Motor neuron (in vitro differentiated cells): ENCODE results near the gene CCT8. TPM values are rescaled to one million over a fixed set of nuclear protein-coding genes. Genes with fewer than 3 reads are reported as not detected.

Experiments
- ATAC-seq, 8 experiments: fragments of 200-7000 bp; cut with Tn5 transposase; replicated peaks in 6 of 8; 2 replicates each; pipeline ENCODE4 v1.8.0; 2021; ENCODE audit warnings: mild to moderate bottlenecking in 8 of 8, moderate library complexity in 8 of 8
- H3K27ac ChIP-seq, 2 donors: fragments of 250-450 bp; sonication (Bioruptor Pico); 2 replicates each; pipeline ENCODE4 v1.9.0; 2021; ENCODE audit warnings: antibody characterized with exemption in 2 of 2, mild to moderate bottlenecking in 2 of 2, moderate library complexity in 1 of 2
- H3K4me1 ChIP-seq, 2 donors: fragments of 250-450 bp; sonication (Bioruptor Pico); replicated peaks in 1 of 2; 2 replicates each; pipeline ENCODE4 v1.6.1; 2021; ENCODE audit warnings: antibody characterized with exemption in 2 of 2, mild to moderate bottlenecking in 2 of 2, moderate library complexity in 1 of 2
- H3K4me3 ChIP-seq, 5 donors: fragments of 250-450 bp; sonication (Bioruptor Pico); 2 replicates each; pipeline ENCODE4 v1.9.0; 2021; ENCODE audit warnings: antibody characterized with exemption in 5 of 5, mild to moderate bottlenecking in 5 of 5, moderate library complexity in 4 of 5
- WGBS, 10 experiments: fragments of 450-650 bp; shearing (Covaris generic); methylation state at CpG; one replicate each; pipeline ENCODE4 v1.0.0; 2022; 5-methylcytosine and 5-hydroxymethylcytosine counted together
- in situ Hi-C, 9 experiments: fragments of 400-800 bp; cut with MboI; loops; one replicate each; pipeline ENCODE4 v1.15.0; 2021; ENCODE audit warnings: low sequenced_read_pairs in 9 of 9, low pct_unique_long_range_greater_than_20kb in 2 of 9; ENCODE audit not compliant: unreplicated experiment in 9 of 9
- total RNA-seq, 8 experiments: library from RNA; unstranded; fragments of 300-600 nt; gene quantifications; 2 replicates each; pipeline versions ENCODE4 v1.2.3 to v1.2.4, GENCODE V29; 2022

The CCT8 gene
- total RNA-seq, result 100 to 1,000 TPM; 129 to 248 (median 201) TPM

- peak; percentile 90 to 98 (median 96) for ATAC-seq
- in situ Hi-C loops, result no loop called here
- Histone ChIP-seq H3K4me3 (peak within 1 kb of the TSS; percentile 62 to 82 (median 73)), H3K4me1 (peaks cover 12 to 15% of the 10 kb centered on the region in 2 donors), H3K27ac (peak within 1 kb of the TSS; percentile 82 to 92)
- 0 to 20% (median 0%) methylated on average over 1 to 31 of the region's 62 CpGs; no CpG with 5 or more reads in 1 of the 10 experiments for WGBS, 10 experiments
These were observed at the start of gene CCT8 for GRCh38 chr21:29073222-29074006. Gene CCT8 (minus strand): TSS chr21:29073648. CDS start chr21:29073590, 58 bp downstream.

GRCh38 chr21:29121759-29122158 lies 48.3 kb upstream of the CCT8 start:
- 43 to 100% (median 80%) methylated on average over 1 of the region's 1 CpG; no CpG with 5 or more reads in 3 of the 10 experiments for WGBS, 10 experiments
- Histone ChIP-seq H3K4me1 (no peaks in the 10 kb centered on the region), H3K27ac (no peak overlapping the region), H3K4me3 (no peak overlapping the region)
- no peak for ATAC-seq
- in situ Hi-C loops, result loop anchor here in 1 of 9 experiments (25.0 kb wide), 1 partner anchor 716 kb away; no protein-coding TSS in a partner anchor

- Histone ChIP-seq H3K27ac (no peak overlapping the region), H3K4me1 (no peaks in the 10 kb centered on the region), H3K4me3 (no peak overlapping the region)
- in situ Hi-C loops, result loop anchor here in 1 of 9 experiments (25.0 kb wide), 1 partner anchor 720 kb away; no protein-coding TSS in a partner anchor
- 17 to 100% (median 83%) methylated on average over 1 to 3 of the region's 3 CpGs; no CpG with 5 or more reads in 1 of the 10 experiments for WGBS, 10 experiments
- peak in 1 of 8 experiments; percentile 19 for ATAC-seq
These were observed 44.0 kb upstream of the CCT8 start for GRCh38 chr21:29117372-29117955.

- H3K4me3 ChIP-seq, result no peak overlapping the region
- no peaks in the 10 kb centered on the region for H3K4me1 ChIP-seq
- no peak for ATAC-seq
- in situ Hi-C loops, result loop anchor here in 1 of 9 experiments (25.0 kb wide), 1 partner anchor 721 kb away; no protein-coding TSS in a partner anchor
- 38 to 100% (median 89%) methylated on average over 1 to 8 of the region's 8 CpGs for WGBS, 10 experiments
- no peak overlapping the region for H3K27ac ChIP-seq
These were observed 42.5 kb upstream of the CCT8 start for GRCh38 chr21:29115899-29116298.

- in situ Hi-C loops, result loop anchor here in 1 of 9 experiments (25.0 kb wide), 1 partner anchor 722 kb away; no protein-coding TSS in a partner anchor
- 29 to 100% (median 47%) methylated on average over 1 to 5 of the region's 5 CpGs; no CpG with 5 or more reads in 3 of the 10 experiments for WGBS, 10 experiments
- Histone ChIP-seq H3K4me1 (no peaks in the 10 kb centered on the region), H3K27ac (no peak overlapping the region), H3K4me3 (no peak overlapping the region)
- ATAC-seq, result peak in 3 of 8 experiments; percentile 33 to 96 (median 90)
These were observed 41.5 kb upstream of the CCT8 start for GRCh38 chr21:29114765-29115500.

- peak in 1 of 8 experiments; percentile 62 for ATAC-seq
- in situ Hi-C loops, result loop anchor here in 1 of 9 experiments (25.0 kb wide), 1 partner anchor 732 kb away; no protein-coding TSS in a partner anchor
- no peaks in the 10 kb centered on the region for H3K4me1 ChIP-seq
- 40 to 100% (median 70%) methylated on average over 1 to 3 of the region's 3 CpGs; no CpG with 5 or more reads in 1 of the 10 experiments for whole genome bisulfite sequencing, 10 experiments
- H3K27ac ChIP-seq, result no peak overlapping the region
- no peak overlapping the region for H3K4me3 ChIP-seq
These were observed 31.8 kb upstream of the CCT8 start for GRCh38 chr21:29105218-29105617.

GRCh38 chr21:29104239-29104708 lies 30.8 kb upstream of the CCT8 start:
- Histone ChIP-seq H3K4me1 (no peaks in the 10 kb centered on the region), H3K4me3 (no peak overlapping the region), H3K27ac (no peak overlapping the region)
- 0 to 76% (median 57%) methylated on average over 1 to 7 of the region's 7 CpGs for WGBS, 10 experiments
- in situ Hi-C loops, result loop anchor here in 1 of 9 experiments (25.0 kb wide), 1 partner anchor 733 kb away; no protein-coding TSS in a partner anchor
- ATAC-seq, result no peak

- no peak overlapping the region for H3K4me3 ChIP-seq
- no peak for ATAC-seq
- 90 to 100% (median 100%) methylated on average over 1 to 2 of the region's 2 CpGs; no CpG with 5 or more reads in 4 of the 10 experiments for WGBS, 10 experiments
- H3K27ac ChIP-seq, result no peak overlapping the region
- no peaks in the 10 kb centered on the region for H3K4me1 ChIP-seq
- in situ Hi-C loops, result loop anchor here in 1 of 9 experiments (25.0 kb wide), 1 partner anchor 734 kb away; no protein-coding TSS in a partner anchor
These were observed 29.4 kb upstream of the CCT8 start for GRCh38 chr21:29102791-29103257.

- WGBS, 10 experiments, result 41 to 100% (median 81%) methylated on average over 1 to 2 of the region's 2 CpGs; no CpG with 5 or more reads in 1 of the 10 experiments
- H3K4me3 ChIP-seq, result no peak overlapping the region
- in situ Hi-C loops, result loop anchor here in 4 of 9 experiments (10.0 to 25.0 kb wide), 3 partner anchors 239 to 1989 kb away; no protein-coding TSS in a partner anchor
- H3K27ac ChIP-seq, result no peak overlapping the region
- H3K4me1 ChIP-seq, result no peaks in the 10 kb centered on the region
- ATAC-seq, result no peak
These were observed 24.7 kb upstream of the CCT8 start for GRCh38 chr21:29098156-29098555.

GRCh38 chr21:29096218-29097015 lies 23.0 kb upstream of the CCT8 start:
- 65 to 100% (median 87%) methylated on average over 1 to 8 of the region's 8 CpGs; no CpG with 5 or more reads in 1 of the 10 experiments for WGBS, 10 experiments
- Histone ChIP-seq H3K4me1 (no peaks in the 10 kb centered on the region), H3K27ac (no peak overlapping the region), H3K4me3 (no peak overlapping the region)
- in situ Hi-C loops, result loop anchor here in 4 of 9 experiments (10.0 to 25.0 kb wide), 3 partner anchors 241 to 1991 kb away; no protein-coding TSS in a partner anchor
- ATAC-seq, result no peak

- in situ Hi-C loops, result loop anchor here in 4 of 9 experiments (10.0 to 25.0 kb wide), 3 partner anchors 245 to 1995 kb away; no protein-coding TSS in a partner anchor
- 23 to 100% (median 83%) methylated on average over 1 to 7 of the region's 9 CpGs for WGBS, 10 experiments
- Histone ChIP-seq H3K27ac (no peak overlapping the region), H3K4me1 (no peaks in the 10 kb centered on the region), H3K4me3 (no peak overlapping the region)
- peak in 1 of 8 experiments; percentile 35 for ATAC-seq
These were observed 18.9 kb upstream of the CCT8 start for GRCh38 chr21:29092102-29092959.
